Smooth muscle cell of the coronary artery (primary cell): Measurements from ENCODE around the gene MPDU1. TPM values are rescaled to one million over a fixed set of nuclear protein-coding genes. Genes with fewer than 3 reads are reported as not detected.

Source experiments
- total RNA-seq: library from RNA; depleted of rRNA; stranded (reverse); fragments of >200 nt; gene quantifications from 2 replicates; pipeline ENCODE4 v1.2.3, GENCODE V29; 2014; ENCODE audit warnings: low replicate concordance

MPDU1 gene
- total RNA-seq, result 48.6 and 59.0 TPM in 2 replicates

GRCh38 chr17:7583253-7584109 lies at the start of gene MPDU1:
TSS of gene MPDU1 (plus strand) at chr17:7583852. CDS start at chr17:7583863, 11 bp downstream.

GRCh38 chr17:7548585-7549400 lies 34.9 kb upstream of the MPDU1 start, which contains the start of gene TNFSF12:
TSS of gene TNFSF12 (plus strand) at chr17:7549058. CDS start at chr17:7549154, 96 bp downstream.

GRCh38 chr17:7558544-7559319 lies 24.9 kb upstream of the MPDU1 start, which contains the start of gene TNFSF13:
TSS of gene TNFSF13 (plus strand) at chr17:7558750. CDS start at chr17:7559040, 290 bp downstream.

GRCh38 chr17:7561589-7562207 lies 22.0 kb upstream of the MPDU1 start, which contains the start of gene SENP3:
TSS of gene SENP3 (plus strand) at chr17:7561919. CDS start at chr17:7563077, 1,158 bp downstream.

GRCh38 chr17:7579001-7579833 lies 4.4 kb upstream of the MPDU1 start, which contains the start of gene CD68:
TSS of gene CD68 (plus strand) at chr17:7579638. CDS start at chr17:7579678, 40 bp downstream.

GRCh38 chr17:7589891-7590691 lies 6.4 kb downstream of the MPDU1 start, which contains the start of gene SOX15:
TSS of gene SOX15 (minus strand) at chr17:7590094. CDS start at chr17:7589676, 418 bp downstream.

GRCh38 chr17:7614425-7615264 lies 31.0 kb downstream of the MPDU1 start, which contains the start of gene FXR2:
TSS of gene FXR2 (minus strand) at chr17:7614897. CDS start at chr17:7614532, 365 bp downstream.

GRCh38 chr17:7627250-7628121 lies 43.8 kb downstream of the MPDU1 start, which contains the start of gene SAT2:
TSS of gene SAT2 (minus strand) at chr17:7627821. CDS start at chr17:7627635, 186 bp downstream.

GRCh38 chr17:7629939-7630571 lies 46.4 kb downstream of the MPDU1 start, which contains the start of gene SHBG:
TSS of gene SHBG (plus strand) at chr17:7630135. CDS start at chr17:7630173, 38 bp downstream.

Other genes starting within 250 kb of the MPDU1 start
- 1.3 and 4.3 TPM in 2 replicates for gene ACAP1, start 247.3 kb upstream of the MPDU1 start, total RNA-seq
- 4.9 and 10.4 TPM in 2 replicates for gene KCTD11, start 231.7 kb upstream of the MPDU1 start, total RNA-seq
- gene TMEM95, start 228.7 kb upstream of the MPDU1 start, total RNA-seq, result not detected in 2 replicates
- 0.08 and 0.35 TPM in 2 replicates for gene TNK1, start 202.8 kb upstream of the MPDU1 start, total RNA-seq
- gene PLSCR3, start 189.3 kb upstream of the MPDU1 start, total RNA-seq, result 8.5 and 23.2 TPM in 2 replicates
- gene TMEM256, start 179.8 kb upstream of the MPDU1 start, total RNA-seq, result 42.7 and 135 TPM in 2 replicates
- gene NLGN2, start 176.0 kb upstream of the MPDU1 start, total RNA-seq, result 3.7 and 5.0 TPM in 2 replicates
- gene SPEM1, start 163.5 kb upstream of the MPDU1 start, total RNA-seq, result not detected in 2 replicates
- not detected in 2 replicates for gene SPEM2, start 158.2 kb upstream of the MPDU1 start, total RNA-seq
- gene SPEM3, start 155.0 kb upstream of the MPDU1 start, total RNA-seq, result not detected in 2 replicates
- 0.94 and 4.4 TPM in 2 replicates for gene TMEM102, start 148.4 kb upstream of the MPDU1 start, total RNA-seq
- gene FGF11, start 144.3 kb upstream of the MPDU1 start, total RNA-seq, result 2.6 and 5.4 TPM in 2 replicates
- gene CHRNB1, start 138.8 kb upstream of the MPDU1 start, total RNA-seq, result 7.1 and 9.6 TPM in 2 replicates
- 9.2 and 9.8 TPM in 2 replicates for gene ZBTB4, start 104.2 kb upstream of the MPDU1 start, total RNA-seq
- gene SLC35G6, start 102.4 kb upstream of the MPDU1 start, total RNA-seq, result not detected in 2 replicates
- gene POLR2A, start 99.5 kb upstream of the MPDU1 start, total RNA-seq, result 62.8 and 87.6 TPM in 2 replicates
- gene TNFSF12, start 34.8 kb upstream of the MPDU1 start, total RNA-seq, result 3.9 TPM in 2 replicates
- 0.59 and 1.1 TPM in 2 replicates for gene TNFSF13, start 25.1 kb upstream of the MPDU1 start, total RNA-seq
- 45.4 and 76.6 TPM in 2 replicates for gene SENP3, start 21.9 kb upstream of the MPDU1 start, total RNA-seq
- 4.7 and 22.3 TPM in 2 replicates for gene CD68, start 4.2 kb upstream of the MPDU1 start, total RNA-seq
- 0.23 TPM in 1 of 2 replicates, not detected in the other for gene SOX15, start 6.2 kb downstream of the MPDU1 start, total RNA-seq
- 24.0 and 58.9 TPM in 2 replicates for gene FXR2, start 31.0 kb downstream of the MPDU1 start, total RNA-seq
- gene SAT2, start 44.0 kb downstream of the MPDU1 start, total RNA-seq, result 39.1 and 56.6 TPM in 2 replicates
- 0.23 and 1.2 TPM in 2 replicates for gene SHBG, start 46.3 kb downstream of the MPDU1 start, total RNA-seq
- gene ATP1B2, start 67.1 kb downstream of the MPDU1 start, total RNA-seq, result not detected in 2 replicates
- 14.3 and 23.0 TPM in 2 replicates for gene TP53, start 103.6 kb downstream of the MPDU1 start, total RNA-seq
- 2.6 and 4.6 TPM in 2 replicates for gene WRAP53, start 104.6 kb downstream of the MPDU1 start, total RNA-seq
- gene EFNB3, start 121.3 kb downstream of the MPDU1 start, total RNA-seq, result 0.47 and 1.4 TPM in 2 replicates
- gene DNAH2, start 133.9 kb downstream of the MPDU1 start, total RNA-seq, result 0.15 and 0.35 TPM in 2 replicates